SK-N-SH (cell line): ENCODE data around the gene HMOX2. TPM values are rescaled to one million over a fixed set of nuclear protein-coding genes. Genes with fewer than 3 reads are reported as not detected.

Source experiments
- CTCF ChIA-PET: fragments of 300-600, 350-600 bp; formaldehyde crosslinking; extraction: SDS; loops from one replicate; lab custom pipeline; 2021; lab: Yijun Ruan, JAX
- POLR2A ChIA-PET: fragments of 350-600 bp; sonication (Branson Sonifier 250); formaldehyde crosslinking; extraction: SDS; loops from one replicate; lab custom pipeline; 2020; ENCODE audit warnings: antibody characterized with exemption, inconsistent platforms; lab: Yijun Ruan, JAX
- DNase-seq: peaks from one replicate; pipeline ENCODE4 v3.0.0; 2012
- H2AFZ ChIP-seq: fragments of 200-600 bp; sonication (generic); 2 replicates; pipeline ENCODE4 v1.8.1; 2016; ENCODE audit warnings: antibody characterized with exemption, mild to moderate bottlenecking, low read depth
- H3F3A ChIP-seq: fragments of 200-600 bp; sonication (generic); replicated peaks from 2 replicates; pipeline ENCODE3; 2016; ENCODE audit warnings: antibody characterized with exemption, mild to moderate bottlenecking; ENCODE audit not compliant: insufficient read depth
- H3K27ac ChIP-seq, 2 experiments: fragments of 200-500 bp in 1 of 2; fragments of 200-600 bp in 1 of 2; sonication (Bioruptor generic) in 1 of 2; sonication (generic), shearing (Covaris generic) in 1 of 2; 2 replicates each; pipeline versions ENCODE4 v1.5.1 to v1.6.1; 2014 to 2016; ENCODE audit warnings: low read depth in 2 of 2, inconsistent platforms in 1 of 2, low read length in 1 of 2, mild to moderate bottlenecking in 1 of 2, mixed read lengths in 1 of 2
- H3K27me3 ChIP-seq: fragments of 200-600 bp; sonication (generic), shearing (Covaris generic); 2 replicates; pipeline ENCODE4 v1.6.1; 2016; ENCODE audit warnings: mixed run types; ENCODE audit not compliant: insufficient read depth
- H3K36me3 ChIP-seq, 2 experiments: fragments of 200-500 bp in 1 of 2; fragments of 200-600 bp in 1 of 2; sonication (Bioruptor generic) in 1 of 2; sonication (generic) in 1 of 2; replicated peaks in 1 of 2; 2 replicates each; pipeline versions ENCODE3 to v1.5.1; 2014 to 2016; ENCODE audit warnings: low read length in 1 of 2, mild to moderate bottlenecking in 1 of 2; ENCODE audit not compliant: insufficient read depth in 2 of 2, control insufficient read depth in 1 of 2
- H3K4me1 ChIP-seq, 2 experiments: fragments of 200-500 bp in 1 of 2; fragments of 200-600 bp in 1 of 2; sonication (Bioruptor generic) in 1 of 2; sonication (generic), shearing (Covaris generic) in 1 of 2; 2 replicates each; pipeline versions ENCODE4 v1.5.1 to v1.6.1; 2014 to 2016; ENCODE audit warnings: low read depth in 1 of 2, low read length in 1 of 2, mixed run types in 1 of 2; ENCODE audit not compliant: insufficient read depth in 2 of 2, control insufficient read depth in 1 of 2
- H3K4me2 ChIP-seq: fragments of 200-600 bp; sonication (generic), shearing (Covaris generic); 2 replicates; pipeline ENCODE4 v1.6.1; 2017; ENCODE audit warnings: mixed run types
- H3K4me3 ChIP-seq, 2 experiments: fragments of 200-500 bp in 1 of 2; fragments of 200-600 bp in 1 of 2; sonication (Bioruptor generic) in 1 of 2; sonication (generic), shearing (Covaris generic) in 1 of 2; 2 replicates each; pipeline versions ENCODE4 v1.5.1 to v1.8.1; 2014 to 2016; ENCODE audit warnings: low read depth in 2 of 2, inconsistent platforms in 1 of 2, low read length in 1 of 2, mild to moderate bottlenecking in 1 of 2, mixed read lengths in 1 of 2, moderate library complexity in 1 of 2
- H3K79me2 ChIP-seq: fragments of 200-600 bp; sonication (generic); 2 replicates; pipeline ENCODE4 v1.8.1; 2017; ENCODE audit warnings: mild to moderate bottlenecking; ENCODE audit not compliant: insufficient read depth
- H3K9ac ChIP-seq: fragments of 200-600 bp; sonication (generic); 2 replicates; pipeline ENCODE4 v1.6.1; 2017; ENCODE audit warnings: mixed run types
- H3K9me2 ChIP-seq: fragments of 200-600 bp; sonication (generic); 2 replicates; pipeline ENCODE4 v1.6.1; 2017; ENCODE audit warnings: mixed run types
- H3K9me3 ChIP-seq: fragments of 200-600 bp; sonication (generic); 2 replicates; pipeline ENCODE4 v1.6.1; 2017; ENCODE audit warnings: mixed run types, mild to moderate bottlenecking, moderate library complexity
- H4K20me1 ChIP-seq: fragments of 200-600 bp; sonication (generic); 2 replicates; pipeline ENCODE4 v1.6.1; 2017; ENCODE audit warnings: mild to moderate bottlenecking, mixed run types; ENCODE audit not compliant: insufficient read depth
- EP300 ChIP-seq, 2 experiments: IDR thresholded peaks; 2 replicates each; pipeline versions ENCODE4 v1.4.0 to v1.6.1; 2012; ENCODE audit warnings: borderline replicate concordance in 1 of 2, low read depth in 1 of 2, low read length in 1 of 2
- FOXJ3 ChIP-seq: sonication (generic); formaldehyde crosslinking; IDR thresholded peaks from 2 replicates; pipeline ENCODE4 v1.5.1; 2020; ENCODE audit warnings: mild to moderate bottlenecking, missing genetic modification reagents
- GABPA ChIP-seq: IDR thresholded peaks from 2 replicates; pipeline ENCODE4 v1.4.0; 2012; ENCODE audit warnings: low read depth, mild to moderate bottlenecking
- GATA2 ChIP-seq: sonication (generic); formaldehyde crosslinking; IDR thresholded peaks from 2 replicates; pipeline ENCODE4 v1.5.0; 2020; ENCODE audit warnings: mild to moderate bottlenecking, missing genetic modification reagents
- JUND ChIP-seq: IDR thresholded peaks from 2 replicates; pipeline ENCODE4 v1.4.0; 2012
- NRF1 ChIP-seq: IDR thresholded peaks from 2 replicates; pipeline ENCODE4 v1.6.1; 2012; ENCODE audit warnings: low read depth, mild to moderate bottlenecking, low read length
- SIN3A ChIP-seq: IDR thresholded peaks from 2 replicates; pipeline ENCODE4 v1.6.1; 2012; ENCODE audit warnings: low read depth, mild to moderate bottlenecking, low read length, moderate library complexity, borderline replicate concordance
- TAF1 ChIP-seq: IDR thresholded peaks from 2 replicates; pipeline ENCODE4 v1.6.1; 2012; ENCODE audit warnings: low read depth, mild to moderate bottlenecking, low read length, moderate library complexity, borderline replicate concordance
- TEAD4 ChIP-seq: IDR thresholded peaks from 2 replicates; pipeline ENCODE4 v1.4.0; 2012; ENCODE audit warnings: mild to moderate bottlenecking, borderline replicate concordance; ENCODE audit not compliant: insufficient read depth
- WGBS: methylation state at CpG from one replicate; pipeline ENCODE4 v1.1.6; 2017; ENCODE audit warnings: low lambda C conversion rate; 5-methylcytosine and 5-hydroxymethylcytosine counted together
- polyA plus RNA-seq, 3 experiments: library from polyadenylated mRNA; depleted of rRNA; stranded (reverse); fragments of >200 nt; gene quantifications; 2 replicates each; pipeline ENCODE4 v1.2.3, GENCODE V29; 2012
- TF ChIP-seq, protein P1 (sequence below): fragments of 200-600 bp; sonication (generic); IDR thresholded peaks from 2 replicates; pipeline ENCODE4 v1.6.1; 2017; ENCODE audit warnings: antibody characterized with exemption, mild to moderate bottlenecking, moderate library complexity
- TF ChIP-seq, protein P2 (sequence below): fragments of 150-350 bp; IDR thresholded peaks from 2 replicates; pipeline ENCODE4 v1.6.1; 2017; ENCODE audit warnings: antibody characterized with exemption, low read length, low read depth, borderline replicate concordance

The HMOX2 gene
- polyA plus RNA-seq, 1 of the 3 experiments (the other 2 are of a cell fraction): 65.1 TPM

GRCh38 chr16:4515611-4516233 lies 39.5 kb downstream of the HMOX2 start:
- peaks cover 10% of the 10 kb centered on the region; the same call in 1 of the 2 replicates for H4K20me1 ChIP-seq
- no peaks in the 10 kb centered on the region for H3K27me3 ChIP-seq
- peaks cover 9% of the 10 kb centered on the region; the same call in 1 of the 2 replicates for H3K79me2 ChIP-seq
- H3K4me2 ChIP-seq: no peak overlapping the region
- no peaks in the 10 kb centered on the region for H3K9me2 ChIP-seq
- H3K36me3 ChIP-seq: peaks cover 5 to 27% of the 10 kb centered on the region in 2 experiments
- H3K9me3 ChIP-seq: no peaks in the 10 kb centered on the region
- POLR2A ChIA-PET: interaction anchor here (0.5 kb wide), 1 partner anchor 14 kb away, joined by 3 read pairs; no protein-coding TSS in a partner anchor
- no peak overlapping the region for H3K4me3 ChIP-seq
- WGBS: 91% methylated on average over 5 of the region's 5 CpGs
- no peak overlapping the region for H3K9ac ChIP-seq
- CTCF ChIA-PET: interaction anchor here (0.9 to 11.4 kb wide), 6 partner anchors 9 to 441 kb away, joined by 3 to 182 read pairs (median 21); no protein-coding TSS in a partner anchor
- DNase-seq: no peak
- H2AFZ ChIP-seq: no peak overlapping the region
- H3K4me1 ChIP-seq: no peaks in the 10 kb centered on the region; a peak in 1 of 4 replicates
- TF ChIP-seq JUND: no peak
- TF ChIP-seq, protein P1, sequence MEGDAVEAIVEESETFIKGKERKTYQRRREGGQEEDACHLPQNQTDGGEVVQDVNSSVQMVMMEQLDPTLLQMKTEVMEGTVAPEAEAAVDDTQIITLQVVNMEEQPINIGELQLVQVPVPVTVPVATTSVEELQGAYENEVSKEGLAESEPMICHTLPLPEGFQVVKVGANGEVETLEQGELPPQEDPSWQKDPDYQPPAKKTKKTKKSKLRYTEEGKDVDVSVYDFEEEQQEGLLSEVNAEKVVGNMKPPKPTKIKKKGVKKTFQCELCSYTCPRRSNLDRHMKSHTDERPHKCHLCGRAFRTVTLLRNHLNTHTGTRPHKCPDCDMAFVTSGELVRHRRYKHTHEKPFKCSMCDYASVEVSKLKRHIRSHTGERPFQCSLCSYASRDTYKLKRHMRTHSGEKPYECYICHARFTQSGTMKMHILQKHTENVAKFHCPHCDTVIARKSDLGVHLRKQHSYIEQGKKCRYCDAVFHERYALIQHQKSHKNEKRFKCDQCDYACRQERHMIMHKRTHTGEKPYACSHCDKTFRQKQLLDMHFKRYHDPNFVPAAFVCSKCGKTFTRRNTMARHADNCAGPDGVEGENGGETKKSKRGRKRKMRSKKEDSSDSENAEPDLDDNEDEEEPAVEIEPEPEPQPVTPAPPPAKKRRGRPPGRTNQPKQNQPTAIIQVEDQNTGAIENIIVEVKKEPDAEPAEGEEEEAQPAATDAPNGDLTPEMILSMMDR: no peak
- TF ChIP-seq FOXJ3 (CRISPR knock-in tag): no peak
- no peak for TF ChIP-seq GATA2 (CRISPR knock-in tag)
- no peak for TF ChIP-seq SIN3A
- no peak for TF ChIP-seq TEAD4
- no peak for TF ChIP-seq TAF1
- TF ChIP-seq, protein P2, sequence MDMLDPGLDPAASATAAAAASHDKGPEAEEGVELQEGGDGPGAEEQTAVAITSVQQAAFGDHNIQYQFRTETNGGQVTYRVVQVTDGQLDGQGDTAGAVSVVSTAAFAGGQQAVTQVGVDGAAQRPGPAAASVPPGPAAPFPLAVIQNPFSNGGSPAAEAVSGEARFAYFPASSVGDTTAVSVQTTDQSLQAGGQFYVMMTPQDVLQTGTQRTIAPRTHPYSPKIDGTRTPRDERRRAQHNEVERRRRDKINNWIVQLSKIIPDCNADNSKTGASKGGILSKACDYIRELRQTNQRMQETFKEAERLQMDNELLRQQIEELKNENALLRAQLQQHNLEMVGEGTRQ: no peak
- no peak for TF ChIP-seq GABPA
- no peak for TF ChIP-seq NRF1
- no peak for TF ChIP-seq EP300 (IDR thresholded peaks at IDR 0.05; ENCODE audit: borderline replicate concordance in 1 of 2, low read depth in 1 of 2, low read length in 1 of 2)
- TF ChIP-seq, all 33 proteins: peak for 0
- Histone ChIP-seq H3F3A (peaks cover 4% of the 10 kb centered on the region), H3K27ac (no peak overlapping the region)
